ENCODE measurements around the gene ULK4.

DNA sequence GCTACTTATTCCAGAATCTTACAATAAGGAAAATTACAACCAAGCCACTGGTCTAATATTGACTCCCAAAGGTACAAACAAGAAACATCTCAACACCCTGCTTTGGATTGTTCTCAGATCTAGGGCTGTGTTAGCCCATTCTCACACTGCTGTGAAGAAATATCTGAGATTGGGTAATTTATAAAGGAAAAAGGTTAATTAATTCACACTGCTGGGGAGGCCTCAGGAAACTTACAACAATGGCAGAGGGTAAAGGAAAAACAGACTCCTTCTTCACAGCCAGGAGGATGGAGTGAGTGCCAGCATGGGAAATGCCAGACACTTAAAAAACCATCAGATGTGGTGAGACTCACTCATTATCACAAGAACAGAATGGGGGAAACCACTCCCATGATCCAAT is 208.3 kb downstream of the ULK4 start:
- TF ChIP-seq CTCF (IDR thresholded peaks at IDR 0.05), result no peak
- no peak for TF ChIP-seq POLR2A (IDR thresholded peaks at IDR 0.05)
- no peak for TF ChIP-seq EP300 (IDR thresholded peaks at IDR 0.05)

Measured in tibial nerve (tissue), 4 donors.